Measurements from ENCODE around the gene COX19.

COX19 gene

GRCh38 chr7:919114-919442 lies 56.3 kb downstream of the COX19 start:
- no peak for ATAC-seq (ENCODE audit: insufficient read depth, low read depth)
- Histone ChIP-seq H4K20me1 (ENCODE audit: insufficient read depth, low read length) (no peaks in the 10 kb centered on the region; the same call in 1 of the 2 replicates), H3K79me2 (ENCODE audit: insufficient read depth, low read length) (no peaks in the 10 kb centered on the region), H3K9ac (ENCODE audit: low read depth, low read length) (no peak overlapping the region), H3K27me3 (ENCODE audit: insufficient read depth, low read length, poor library complexity) (no peaks in the 10 kb centered on the region), H3K27ac (ENCODE audit: low read length) (no peak overlapping the region), H3K4me2 (ENCODE audit: insufficient read depth, low read length) (no peak overlapping the region), H3K9me3 (ENCODE audit: insufficient read depth, low read length, severe bottlenecking) (no peaks in the 10 kb centered on the region), H3K36me3 (ENCODE audit: insufficient read depth, low read length) (no peaks in the 10 kb centered on the region), H3K4me3 (ENCODE audit: low read depth in 1 of 2, low read length in 2 of 2) (no peak overlapping the region), H2AFZ (ENCODE audit: low read depth, low read length) (no peak overlapping the region), H3K4me1 (ENCODE audit: insufficient read depth, low read length) (peaks cover 20% of the 10 kb centered on the region)
- TF ChIP-seq CTCF (IDR thresholded peaks at IDR 0.05; ENCODE audit: borderline replicate concordance, extremely low read depth, low read length, poor library complexity, severe bottlenecking) (no peak), EZH2 (IDR thresholded peaks at IDR 0.05; ENCODE audit: borderline replicate concordance, low read depth, low read length, severe bottlenecking) (no peak)
- DNase-seq, result no peak

- no peaks in the 10 kb centered on the region for H3K9me3 ChIP-seq (ENCODE audit: insufficient read depth, low read length, severe bottlenecking)
- H3K27ac ChIP-seq (ENCODE audit: low read length), result no peak overlapping the region
- H4K20me1 ChIP-seq (ENCODE audit: insufficient read depth, low read length), result no peaks in the 10 kb centered on the region; the same call in 1 of the 2 replicates
- ATAC-seq (ENCODE audit: insufficient read depth, low read depth) (no peak), DNase-seq (no peak)
- TF ChIP-seq EZH2 (IDR thresholded peaks at IDR 0.05; ENCODE audit: borderline replicate concordance, low read depth, low read length, severe bottlenecking) (no peak), CTCF (IDR thresholded peaks at IDR 0.05; ENCODE audit: borderline replicate concordance, extremely low read depth, low read length, poor library complexity, severe bottlenecking) (no peak)
- no peaks in the 10 kb centered on the region for H3K27me3 ChIP-seq (ENCODE audit: insufficient read depth, low read length, poor library complexity)
- H3K79me2 ChIP-seq (ENCODE audit: insufficient read depth, low read length), result no peaks in the 10 kb centered on the region
- no peak overlapping the region for H2AFZ ChIP-seq (ENCODE audit: low read depth, low read length)
- peaks cover 17% of the 10 kb centered on the region for H3K4me1 ChIP-seq (ENCODE audit: insufficient read depth, low read length)
- no peak overlapping the region for H3K9ac ChIP-seq (ENCODE audit: low read depth, low read length)
- H3K36me3 ChIP-seq (ENCODE audit: insufficient read depth, low read length), result no peaks in the 10 kb centered on the region
- H3K4me2 ChIP-seq (ENCODE audit: insufficient read depth, low read length), result no peak overlapping the region
- H3K4me3 ChIP-seq (ENCODE audit: low read depth in 1 of 2, low read length in 2 of 2), result no peak overlapping the region
Measured at GRCh38 chr7:918441-919113, 56.8 kb downstream of the COX19 start.

- Histone ChIP-seq H3K9ac (ENCODE audit: low read depth, low read length) (no peak overlapping the region), H3K36me3 (ENCODE audit: insufficient read depth, low read length) (no peaks in the 10 kb centered on the region), H2AFZ (ENCODE audit: low read depth, low read length) (no peak overlapping the region), H3K27ac (ENCODE audit: low read length) (no peak overlapping the region), H3K27me3 (ENCODE audit: insufficient read depth, low read length, poor library complexity) (no peaks in the 10 kb centered on the region), H4K20me1 (ENCODE audit: insufficient read depth, low read length) (no peaks in the 10 kb centered on the region; the same call in 1 of the 2 replicates), H3K4me1 (ENCODE audit: insufficient read depth, low read length) (peaks cover 13% of the 10 kb centered on the region), H3K9me3 (ENCODE audit: insufficient read depth, low read length, severe bottlenecking) (no peaks in the 10 kb centered on the region), H3K4me3 (ENCODE audit: low read depth in 1 of 2, low read length in 2 of 2) (no peak overlapping the region), H3K79me2 (ENCODE audit: insufficient read depth, low read length) (no peaks in the 10 kb centered on the region), H3K4me2 (ENCODE audit: insufficient read depth, low read length) (no peak overlapping the region)
- TF ChIP-seq CTCF (IDR thresholded peaks at IDR 0.05; ENCODE audit: borderline replicate concordance, extremely low read depth, low read length, poor library complexity, severe bottlenecking) (no peak), EZH2 (IDR thresholded peaks at IDR 0.05; ENCODE audit: borderline replicate concordance, low read depth, low read length, severe bottlenecking) (no peak)
- DNase-seq, result no peak
- no peak for ATAC-seq (ENCODE audit: insufficient read depth, low read depth)
Measured at GRCh38 chr7:918118-918425, 57.3 kb downstream of the COX19 start.
